NCI-H146 treated with DMSO at 0.1 percent for 48 hours (cell line): ENCODE measurements around the gene AMELX.

Experiments used
- DNase-seq: peaks from one replicate; lab custom pipeline; 2025; ENCODE audit not compliant: unreplicated experiment; lab: John Stamatoyannopoulos, UW

Gene AMELX

GRCh38 chrX:11305641-11306040 lies 12.4 kb downstream of the AMELX start:
- no peak for DNase-seq

DNA sequence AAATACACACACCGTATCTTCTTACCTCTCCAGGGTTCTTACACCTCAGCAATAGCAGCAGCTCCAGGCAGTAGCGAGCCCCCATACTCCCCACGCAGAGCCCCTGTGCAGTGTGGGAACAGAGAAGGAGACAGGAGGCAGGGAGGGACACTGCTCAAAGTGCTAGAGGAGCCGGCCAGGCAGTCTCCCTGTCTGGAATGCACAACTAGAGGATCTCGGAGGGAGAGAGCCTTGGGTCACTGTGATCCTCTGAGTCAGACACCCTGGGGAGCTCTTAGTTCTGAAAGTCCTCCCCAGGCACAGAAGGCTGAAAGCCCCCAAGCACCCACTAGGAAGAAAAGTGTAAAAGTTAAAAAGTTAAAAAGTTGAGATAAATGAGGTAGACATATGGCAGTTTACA lies 16.0 kb downstream of the AMELX start:
- DNase-seq, result no peak

GRCh38 chrX:11311706-11312105 lies 18.5 kb downstream of the AMELX start:
- no peak for DNase-seq

- no peak for DNase-seq
Observed at GRCh38 chrX:11319806-11320520, 26.8 kb downstream of the AMELX start.

DNA sequence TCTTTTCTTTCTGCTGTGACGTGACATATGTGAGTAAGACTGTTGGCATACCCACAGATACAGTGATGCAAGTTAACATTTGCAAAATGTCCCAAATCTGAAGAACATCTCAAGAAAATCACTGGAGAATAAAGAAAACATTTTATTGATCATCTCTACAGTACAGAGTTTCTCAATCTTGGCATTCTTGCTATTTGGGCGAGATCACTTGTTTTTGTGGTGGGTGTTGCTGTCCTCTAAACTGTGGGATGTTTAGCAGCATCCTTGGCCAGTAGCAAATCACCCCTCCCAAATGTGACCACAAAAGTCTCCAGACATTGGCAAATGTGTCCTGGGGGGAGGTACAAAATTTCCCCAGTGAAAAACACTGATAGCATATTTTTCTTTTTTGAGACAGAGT lies 28.8 kb downstream of the AMELX start:
- no peak for DNase-seq

DNA sequence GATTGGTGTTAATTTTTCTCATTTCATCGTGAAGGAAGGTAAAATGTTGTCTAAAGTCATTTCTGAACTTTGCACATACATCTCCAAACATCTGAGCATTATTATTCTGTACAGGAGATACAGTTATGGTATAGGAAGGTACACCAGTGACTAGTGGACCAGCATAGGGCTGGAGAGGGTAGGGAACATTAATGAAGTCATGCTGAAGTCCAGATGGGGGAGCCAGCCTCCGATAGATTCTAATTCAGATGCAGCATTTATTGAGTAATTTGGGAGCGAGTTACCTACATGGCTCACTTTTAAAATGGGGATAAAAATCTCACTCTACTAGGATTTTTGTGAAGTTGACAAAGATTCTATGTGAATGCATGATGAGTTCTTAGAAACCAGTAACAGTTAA lies 34.9 kb downstream of the AMELX start:
- no peak for DNase-seq

- no peak for DNase-seq
Observed at GRCh38 chrX:11329021-11329420, 35.8 kb downstream of the AMELX start.

DNA sequence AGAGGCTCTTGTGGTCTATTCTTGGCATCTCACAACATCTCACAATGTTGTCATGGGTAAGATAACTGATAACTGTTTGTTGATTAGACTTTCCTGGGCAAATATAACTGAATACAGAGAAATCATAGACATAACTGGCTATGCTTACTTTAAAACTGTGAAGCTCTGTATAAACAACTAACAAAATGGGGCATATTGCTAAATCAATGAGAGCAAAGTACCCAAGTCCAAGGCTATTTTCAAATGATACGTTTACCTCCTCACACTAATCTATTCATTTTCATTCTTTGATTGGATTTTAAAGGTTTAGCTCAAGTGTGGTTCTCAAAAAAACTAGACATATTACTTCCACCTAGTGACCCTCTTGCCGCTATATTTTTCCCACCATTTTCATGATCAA lies 38.6 kb downstream of the AMELX start:
- no peak for DNase-seq

DNA sequence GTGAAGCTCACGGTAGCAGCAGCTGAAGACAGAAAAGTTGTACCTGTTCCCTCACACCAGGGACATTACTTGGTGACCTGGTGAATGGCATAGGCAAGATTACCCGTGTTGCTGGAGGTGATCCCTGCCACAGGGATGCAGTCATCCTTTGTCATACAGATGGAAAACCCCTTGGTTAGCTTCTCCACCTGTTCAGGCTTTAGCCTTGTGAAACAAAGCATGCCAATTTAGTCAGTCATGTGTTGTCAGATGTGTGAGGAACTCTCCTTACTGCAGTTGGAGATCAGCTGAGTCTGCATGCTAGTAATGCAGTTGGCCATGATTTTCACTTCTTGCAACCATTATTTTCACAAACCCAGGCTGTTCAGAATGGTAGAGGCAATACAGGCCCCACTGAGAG lies 41.0 kb downstream of the AMELX start:
- no peak for DNase-seq

DNA sequence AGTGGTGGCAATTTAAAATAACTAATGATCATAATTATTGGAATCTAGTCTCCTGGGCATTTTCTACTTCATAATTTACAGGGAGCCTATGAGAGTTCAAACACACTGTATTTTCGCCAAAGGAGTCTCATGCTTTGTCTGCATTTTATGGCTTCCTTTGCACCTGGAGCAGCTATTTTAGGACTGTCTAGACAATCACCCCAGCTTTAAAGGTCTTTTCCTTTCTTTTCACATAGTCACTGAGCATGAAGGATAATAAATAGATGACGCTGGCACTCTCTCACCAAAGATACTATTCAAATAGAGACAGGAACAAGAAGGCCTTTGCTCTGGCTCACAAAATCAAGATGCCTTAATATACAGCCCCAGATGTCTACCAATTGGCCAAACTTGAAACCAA lies 43.0 kb downstream of the AMELX start:
- DNase-seq, result no peak

- DNase-seq, result no peak
Observed at GRCh38 chrX:11337292-11338009, 44.2 kb downstream of the AMELX start.

GRCh38 chrX:11341274-11342201 lies 48.3 kb downstream of the AMELX start:
- no peak for DNase-seq

- no peak for DNase-seq
Observed at GRCh38 chrX:11342673-11343072, 49.5 kb downstream of the AMELX start.

GRCh38 chrX:11346121-11346682 lies 53.0 kb downstream of the AMELX start:
- DNase-seq, result no peak

GRCh38 chrX:11347300-11347699 lies 54.1 kb downstream of the AMELX start:
- DNase-seq, result no peak

DNA sequence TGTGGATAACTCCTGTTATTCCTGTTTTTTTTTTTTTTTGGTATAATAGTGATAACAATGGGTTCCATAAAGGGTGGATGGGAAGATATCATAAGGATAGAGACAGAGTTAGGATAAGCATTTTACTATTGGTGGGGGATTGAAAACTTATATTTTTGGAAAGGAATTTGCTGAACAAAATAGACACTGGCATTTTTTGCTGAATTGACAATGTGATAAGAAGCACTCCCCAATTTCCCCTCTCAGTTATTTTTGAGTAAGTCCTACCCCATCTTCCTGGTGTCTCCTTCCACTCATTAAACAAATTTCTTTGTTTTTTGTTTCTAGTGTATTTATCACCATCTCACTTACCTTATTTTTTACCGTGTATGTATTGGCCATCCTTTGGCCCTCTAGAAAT lies 55.8 kb downstream of the AMELX start:
- DNase-seq, result no peak

DNA sequence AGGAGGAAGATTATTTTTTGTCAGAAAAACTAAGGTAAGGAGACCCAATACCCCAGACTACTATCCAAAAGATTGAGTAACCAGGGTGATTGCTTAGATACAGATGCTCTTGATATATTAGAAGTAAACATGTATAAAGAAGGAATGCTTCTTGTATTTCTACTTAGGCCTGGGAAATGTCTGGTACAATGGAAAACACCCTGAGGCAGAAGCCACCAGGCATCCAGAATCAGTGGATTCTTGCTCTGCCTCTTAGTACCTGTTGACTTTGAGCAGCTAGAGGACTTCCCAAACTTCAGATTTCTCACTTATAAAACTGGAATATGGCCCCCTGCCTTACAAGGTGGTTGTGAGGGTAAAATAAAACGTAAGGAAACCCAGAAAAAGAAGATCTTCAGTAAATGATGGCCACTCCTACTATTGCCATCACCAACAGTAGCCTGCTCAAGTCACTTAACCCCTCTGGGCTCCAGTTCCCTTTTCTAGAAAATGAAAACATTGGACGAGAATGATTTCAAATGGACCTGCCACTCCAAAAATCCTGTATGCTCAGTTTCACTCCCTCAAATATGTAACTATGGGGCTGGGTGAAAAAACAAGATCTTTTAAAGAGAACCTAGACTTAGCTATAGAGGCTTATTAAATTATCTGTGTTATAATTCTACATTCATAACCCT lies 56.6 kb downstream of the AMELX start:
- DNase-seq, result no peak
